Measurements from ENCODE around the gene ATP2B2. TPM values are rescaled to one million over a fixed set of nuclear protein-coding genes. Genes with fewer than 3 reads are reported as not detected.

ATP2B2 gene
- total RNA-seq, 1 experiment from 2014 or later: not detected

DNA sequence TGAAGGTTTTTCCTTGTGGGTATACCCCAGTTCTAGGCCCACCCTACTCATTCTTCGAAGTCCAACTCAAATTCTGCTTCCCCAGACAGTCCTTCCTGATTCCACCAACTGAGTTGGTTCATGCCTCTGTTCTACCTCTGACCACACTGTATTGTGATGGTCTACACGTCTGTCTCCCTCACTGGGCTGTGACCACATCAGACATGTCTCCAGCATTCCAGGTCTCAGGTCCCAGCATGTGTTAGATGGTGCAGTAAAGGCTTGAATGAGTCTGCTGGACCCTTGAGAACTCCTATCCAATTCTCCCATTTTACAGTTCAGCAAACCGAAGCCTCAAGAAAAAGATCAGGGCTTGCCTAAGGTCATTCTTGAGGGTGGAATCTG lies 2.8 kb upstream of the ATP2B2 start:
- Mint-ChIP-seq H3K4me1 (ENCODE audit: insufficient read depth, unreplicated experiment) (peaks cover 6% of the 10 kb centered on the region), H3K9me3 (ENCODE audit: unreplicated experiment) (no peaks in the 10 kb centered on the region), H3K27ac (ENCODE audit: low read depth, unreplicated experiment) (no peak overlapping the region), H3K27me3 (ENCODE audit: insufficient read depth, unreplicated experiment) (peaks cover 54% of the 10 kb centered on the region), H3K4me3 (ENCODE audit: unreplicated experiment) (no peak overlapping the region), H3K36me3 (ENCODE audit: insufficient read depth, unreplicated experiment) (no peaks in the 10 kb centered on the region)
- BruUV-seq (replicated peaks): no TSS peak
- ChIA-PET CTCF (no interaction called here), POLR2A (no interaction called here)
- intact Hi-C loops (cut with micrococcal nuclease): no loop called here
- TF ChIP-seq, protein P1, sequence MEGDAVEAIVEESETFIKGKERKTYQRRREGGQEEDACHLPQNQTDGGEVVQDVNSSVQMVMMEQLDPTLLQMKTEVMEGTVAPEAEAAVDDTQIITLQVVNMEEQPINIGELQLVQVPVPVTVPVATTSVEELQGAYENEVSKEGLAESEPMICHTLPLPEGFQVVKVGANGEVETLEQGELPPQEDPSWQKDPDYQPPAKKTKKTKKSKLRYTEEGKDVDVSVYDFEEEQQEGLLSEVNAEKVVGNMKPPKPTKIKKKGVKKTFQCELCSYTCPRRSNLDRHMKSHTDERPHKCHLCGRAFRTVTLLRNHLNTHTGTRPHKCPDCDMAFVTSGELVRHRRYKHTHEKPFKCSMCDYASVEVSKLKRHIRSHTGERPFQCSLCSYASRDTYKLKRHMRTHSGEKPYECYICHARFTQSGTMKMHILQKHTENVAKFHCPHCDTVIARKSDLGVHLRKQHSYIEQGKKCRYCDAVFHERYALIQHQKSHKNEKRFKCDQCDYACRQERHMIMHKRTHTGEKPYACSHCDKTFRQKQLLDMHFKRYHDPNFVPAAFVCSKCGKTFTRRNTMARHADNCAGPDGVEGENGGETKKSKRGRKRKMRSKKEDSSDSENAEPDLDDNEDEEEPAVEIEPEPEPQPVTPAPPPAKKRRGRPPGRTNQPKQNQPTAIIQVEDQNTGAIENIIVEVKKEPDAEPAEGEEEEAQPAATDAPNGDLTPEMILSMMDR (IDR thresholded peaks at IDR 0.05; ENCODE audit: unreplicated experiment): no peak
- DNase-seq (ENCODE audit: unreplicated experiment): no peak

DNA sequence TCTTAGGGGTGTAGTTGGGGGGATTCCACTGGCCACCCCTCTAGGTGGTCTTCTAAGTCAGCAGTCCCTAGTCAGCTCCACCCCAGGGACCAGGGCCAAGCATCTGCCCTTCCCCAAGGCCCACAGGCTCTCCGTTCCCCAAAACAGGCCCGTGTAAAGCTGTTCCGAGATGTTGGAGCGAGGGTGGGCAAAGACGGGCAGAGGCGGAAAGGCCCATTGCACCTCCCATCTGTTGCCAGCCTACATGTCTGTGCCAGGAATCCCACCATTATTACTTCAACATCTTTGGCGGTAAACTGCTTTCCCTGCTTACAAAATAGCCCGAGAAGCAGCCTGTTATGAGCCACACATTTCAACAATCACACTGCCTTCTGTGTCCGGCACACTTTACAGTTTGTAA lies 1.9 kb upstream of the ATP2B2 start:
- Mint-ChIP-seq H3K27ac (ENCODE audit: low read depth, unreplicated experiment) (no peak overlapping the region), H3K4me1 (ENCODE audit: insufficient read depth, unreplicated experiment) (peaks cover 6% of the 10 kb centered on the region), H3K36me3 (ENCODE audit: insufficient read depth, unreplicated experiment) (no peaks in the 10 kb centered on the region), H3K27me3 (ENCODE audit: insufficient read depth, unreplicated experiment) (peaks cover 47% of the 10 kb centered on the region), H3K9me3 (ENCODE audit: unreplicated experiment) (no peaks in the 10 kb centered on the region), H3K4me3 (ENCODE audit: unreplicated experiment) (no peak overlapping the region)
- no TSS peak for BruUV-seq (replicated peaks)
- TF ChIP-seq, protein P1 (IDR thresholded peaks at IDR 0.05; ENCODE audit: unreplicated experiment): no peak
- CTCF ChIA-PET: no interaction called here
- intact Hi-C loops (cut with micrococcal nuclease): no loop called here
- POLR2A ChIA-PET: no interaction called here
- DNase-seq (ENCODE audit: unreplicated experiment): no peak

DNA sequence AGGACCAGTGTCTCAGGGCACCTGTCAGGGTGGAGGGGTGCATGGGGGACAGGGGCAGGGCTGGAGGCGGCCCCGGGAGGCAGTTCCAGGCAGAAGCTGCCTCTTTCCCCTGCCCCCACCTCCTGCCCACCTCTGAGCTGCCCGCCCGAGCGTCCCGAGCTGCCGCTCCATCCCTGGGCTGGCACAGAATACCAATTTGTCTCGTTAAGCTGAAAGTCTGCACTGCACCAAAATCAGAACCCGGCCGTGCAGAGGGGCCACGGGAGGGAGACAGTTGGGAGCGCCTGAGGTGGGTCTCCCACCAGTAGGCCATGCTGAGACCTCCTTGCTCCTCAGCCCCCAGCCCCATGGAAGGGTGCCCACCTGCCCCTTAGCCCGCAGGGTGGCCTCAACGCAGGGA lies 1.3 kb upstream of the ATP2B2 start:
- DNase-seq (ENCODE audit: unreplicated experiment): no peak
- intact Hi-C loops (cut with micrococcal nuclease): no loop called here
- H3K4me3 Mint-ChIP-seq (ENCODE audit: unreplicated experiment): no peak overlapping the region
- ChIA-PET POLR2A (no interaction called here), CTCF (no interaction called here)
- no peak overlapping the region for H3K27ac Mint-ChIP-seq (ENCODE audit: low read depth, unreplicated experiment)
- H3K9me3 Mint-ChIP-seq (ENCODE audit: unreplicated experiment): no peaks in the 10 kb centered on the region
- no TSS peak for BruUV-seq (replicated peaks)
- peaks cover 6% of the 10 kb centered on the region for H3K4me1 Mint-ChIP-seq (ENCODE audit: insufficient read depth, unreplicated experiment)
- peaks cover 41% of the 10 kb centered on the region for H3K27me3 Mint-ChIP-seq (ENCODE audit: insufficient read depth, unreplicated experiment)
- no peaks in the 10 kb centered on the region for H3K36me3 Mint-ChIP-seq (ENCODE audit: insufficient read depth, unreplicated experiment)
- TF ChIP-seq, protein P1 (IDR thresholded peaks at IDR 0.05; ENCODE audit: unreplicated experiment): no peak

DNA sequence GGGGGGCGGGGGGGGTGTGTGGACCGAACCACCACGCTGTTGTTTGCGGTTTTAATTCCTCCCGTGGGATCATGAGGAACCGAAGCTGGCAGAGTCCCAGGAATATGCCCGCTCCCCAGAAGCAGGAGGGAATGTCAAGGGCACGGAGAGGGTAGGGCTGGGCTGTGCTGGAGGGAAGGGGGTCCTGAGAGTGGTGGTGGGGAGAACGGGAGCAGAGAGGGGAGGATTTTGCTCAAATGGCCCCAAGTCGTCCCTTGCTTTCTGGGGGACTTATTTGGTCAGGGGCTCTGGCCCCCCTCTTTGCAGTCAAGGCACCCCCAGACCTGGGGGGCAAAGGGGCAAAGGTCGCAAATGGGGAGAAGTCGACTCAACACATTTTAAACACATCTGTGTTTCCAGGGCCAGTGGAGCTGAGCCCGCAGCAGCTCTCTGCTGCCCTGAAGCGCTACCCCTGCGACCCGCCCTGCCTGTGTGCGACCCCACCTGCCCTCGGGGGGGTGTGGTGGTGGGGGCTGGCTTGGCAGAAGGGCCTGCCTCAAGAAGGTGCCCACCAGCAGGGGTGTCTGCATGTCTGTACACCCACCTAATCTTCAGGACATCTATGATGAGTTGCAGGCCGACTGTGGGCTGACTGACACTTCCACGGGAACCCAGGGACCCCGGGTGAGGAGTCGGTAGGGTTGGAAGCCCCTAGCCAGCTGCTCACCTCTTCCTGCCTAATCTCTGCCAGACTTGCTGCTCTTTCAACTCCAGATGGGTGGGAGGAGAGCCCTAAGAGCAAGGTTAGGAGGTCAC lies 602 bp upstream of the ATP2B2 start:
- no peak for DNase-seq (ENCODE audit: unreplicated experiment)
- TF ChIP-seq, protein P1 (IDR thresholded peaks at IDR 0.05; ENCODE audit: unreplicated experiment): no peak
- no TSS peak for BruUV-seq (replicated peaks)
- no peaks in the 10 kb centered on the region for H3K9me3 Mint-ChIP-seq (ENCODE audit: unreplicated experiment)
- ChIA-PET CTCF (no interaction called here), POLR2A (no interaction called here)
- H3K4me3 Mint-ChIP-seq (ENCODE audit: unreplicated experiment): no peak overlapping the region
- H3K27me3 Mint-ChIP-seq (ENCODE audit: insufficient read depth, unreplicated experiment): peaks cover 34% of the 10 kb centered on the region
- no peak overlapping the region for H3K27ac Mint-ChIP-seq (ENCODE audit: low read depth, unreplicated experiment)
- H3K4me1 Mint-ChIP-seq (ENCODE audit: insufficient read depth, unreplicated experiment): peaks cover 6% of the 10 kb centered on the region
- H3K36me3 Mint-ChIP-seq (ENCODE audit: insufficient read depth, unreplicated experiment): no peaks in the 10 kb centered on the region
- intact Hi-C loops (cut with micrococcal nuclease): no loop called here
